HepG2 (cell line): Measurements from ENCODE around the gene P4HB. TPM values are rescaled to one million over a fixed set of nuclear protein-coding genes. Genes with fewer than 3 reads are reported as not detected.
A peak's percentile ranks its signal among the peaks of the same experiment; 100 is the strongest.

Source experiments
- CENPX ChIP-seq: sonication (generic); formaldehyde crosslinking; IDR thresholded peaks from 2 replicates; pipeline ENCODE4 v1.9.0; 2021; ENCODE audit warnings: mild to moderate bottlenecking, missing genetic modification reagents, moderate library complexity
- CREBL2 ChIP-seq: sonication (generic); formaldehyde crosslinking; IDR thresholded peaks from 2 replicates; pipeline ENCODE4 v1.8.1; 2023; ENCODE audit warnings: missing genetic modification reagents, mild to moderate bottlenecking, borderline replicate concordance
- CREM ChIP-seq, 2 experiments: sonication (generic) in 1 of 2; formaldehyde crosslinking in 1 of 2; IDR thresholded peaks; 2 replicates each; pipeline versions ENCODE4 v1.4.0 to v1.6.1; 2016 to 2020; ENCODE audit warnings: antibody characterized with exemption in 1 of 2, mild to moderate bottlenecking in 1 of 2, missing genetic modification reagents in 1 of 2
- DPF2 ChIP-seq: sonication (generic); formaldehyde crosslinking; IDR thresholded peaks from 2 replicates; pipeline ENCODE4 v1.4.0; 2020; ENCODE audit warnings: mild to moderate bottlenecking, low read depth, missing genetic modification reagents, borderline replicate concordance
- FOXP1 ChIP-seq, 2 experiments: fragments of 450-650 bp in 1 of 2; IDR thresholded peaks; 2 replicates each; pipeline ENCODE4 v1.6.1; 2017 to 2018; ENCODE audit warnings: antibody characterized with exemption in 1 of 2
- IKZF5 ChIP-seq: IDR thresholded peaks from 2 replicates; pipeline ENCODE4 v1.6.1; 2018; ENCODE audit warnings: missing genetic modification reagents, mild to moderate bottlenecking, missing compliant biosample characterization
- MXD3 ChIP-seq: IDR thresholded peaks from 2 replicates; pipeline ENCODE4 v1.6.1; 2016; ENCODE audit warnings: mild to moderate bottlenecking, missing biosample characterization, missing genetic modification reagents
- RARG ChIP-seq: sonication (generic); formaldehyde crosslinking; IDR thresholded peaks from 2 replicates; pipeline ENCODE4 v1.4.0; 2020; ENCODE audit warnings: low read depth, mild to moderate bottlenecking, missing genetic modification reagents
- RBFOX2 ChIP-seq: fragments of 200-400 bp; formaldehyde crosslinking; IDR thresholded peaks from 2 replicates; pipeline ENCODE4 v1.6.1; 2017; ENCODE audit warnings: low read depth, mild to moderate bottlenecking, low read length
- RORA ChIP-seq: sonication (generic); formaldehyde crosslinking; IDR thresholded peaks from 2 replicates; pipeline ENCODE4 v1.5.0; 2020; ENCODE audit warnings: mild to moderate bottlenecking, missing genetic modification reagents, moderate library complexity
- TFE3 ChIP-seq: IDR thresholded peaks from 2 replicates; pipeline ENCODE4 v1.6.1; 2016
- ZBTB2 ChIP-seq: sonication (generic); formaldehyde crosslinking; IDR thresholded peaks from 2 replicates; pipeline ENCODE4 v1.8.0; 2022; ENCODE audit warnings: low read depth, missing genetic modification reagents
- ZC3H13 ChIP-seq: sonication (generic); formaldehyde crosslinking; IDR thresholded peaks from 2 replicates; pipeline ENCODE4 v1.8.1; 2023; ENCODE audit warnings: mild to moderate bottlenecking, missing genetic modification reagents, moderate library complexity
- ZNF333 ChIP-seq: sonication (generic); formaldehyde crosslinking; IDR thresholded peaks from 2 replicates; pipeline ENCODE4 v1.4.0; 2020; ENCODE audit warnings: mild to moderate bottlenecking, missing genetic modification reagents, borderline replicate concordance
- ZNF543 ChIP-seq: sonication (generic); formaldehyde crosslinking; IDR thresholded peaks from 2 replicates; pipeline ENCODE4 v1.4.0; 2020; ENCODE audit warnings: mild to moderate bottlenecking, missing genetic modification reagents
- ZNF557 ChIP-seq: sonication (generic); formaldehyde crosslinking; IDR thresholded peaks from 2 replicates; pipeline ENCODE4 v1.4.0; 2020; ENCODE audit warnings: missing genetic modification reagents
- ZNF660 ChIP-seq: sonication (generic); formaldehyde crosslinking; IDR thresholded peaks from 2 replicates; pipeline ENCODE4 v1.5.1; 2020; ENCODE audit warnings: mild to moderate bottlenecking, low read depth, missing genetic modification reagents, borderline replicate concordance
- ZNF691 ChIP-seq: sonication (generic); formaldehyde crosslinking; IDR thresholded peaks from 2 replicates; pipeline ENCODE4 v1.4.0; 2020; ENCODE audit warnings: missing genetic modification reagents, low read depth, mild to moderate bottlenecking, borderline replicate concordance
- ZSCAN5A ChIP-seq: sonication (generic); formaldehyde crosslinking; IDR thresholded peaks from 2 replicates; pipeline ENCODE4 v1.8.0; 2022; ENCODE audit warnings: mild to moderate bottlenecking, missing genetic modification reagents, borderline replicate concordance
- polyA plus RNA-seq, 8 experiments: library from polyadenylated mRNA; depleted of rRNA in 3 of 8; stranded (reverse) in 7 of 8; unstranded in 1 of 8; fragments of >200 nt; fragmentation: Illumina TruSeq in 4 of 8; extraction: Trizol in 4 of 8; gene quantifications; 2 replicates each; pipeline versions ENCODE4 v1.2.1 to v1.2.3, GENCODE V29; 2011 to 2016; ENCODE audit warnings: low read depth in 4 of 8, missing spikeins in 1 of 8, mixed read lengths in 1 of 8; ENCODE audit not compliant: insufficient read depth in 1 of 8
- total RNA-seq, 5 experiments: library from RNA; depleted of rRNA; stranded (reverse); fragments of >200 nt; fragmentation: Illumina TruSeq; extraction: Trizol; gene quantifications; 2 replicates each; pipeline ENCODE4 v1.2.3, GENCODE V29; 2016; ENCODE audit warnings: low read depth in 1 of 5

The P4HB gene
- total and polyA plus RNA-seq, 2 of the 13 experiments (the other 11 are each of a cell fraction or from before 2014, with no cell fraction given), result 185 to 782 TPM

- no peak for TF ChIP-seq RARG
- no peak for TF ChIP-seq ZBTB2 (CRISPR knock-in tag)
- no peak for TF ChIP-seq RORA (CRISPR knock-in tag)
- TF ChIP-seq CREM (IDR thresholded peaks at IDR 0.05), result no peak
- TF ChIP-seq CREM (CRISPR knock-in tag; IDR thresholded peaks at IDR 0.05), result no peak
- TF ChIP-seq ZNF691 (CRISPR knock-in tag), result no peak; the same call in 1 of the 2 replicates
- TF ChIP-seq TFE3 (CRISPR knock-in tag), result 0 out of 2 replicates have a peak, but pooled peaks have one; percentile 21
- no peak for TF ChIP-seq DPF2 (CRISPR knock-in tag)
- TF ChIP-seq ZNF557 (CRISPR knock-in tag), result no peak
- no peak for TF ChIP-seq FOXP1 (IDR thresholded peaks at IDR 0.05)
- no peak for TF ChIP-seq FOXP1 (CRISPR knock-in tag; IDR thresholded peaks at IDR 0.05)
- TF ChIP-seq ZNF660 (CRISPR knock-in tag), result no peak
- TF ChIP-seq ZNF333 (CRISPR knock-in tag), result 0 out of 2 replicates have a peak, but pooled peaks have one; percentile 54
- peak; percentile 77; the same call in 1 of the 2 replicates for TF ChIP-seq ZSCAN5A (CRISPR knock-in tag)
- peak; percentile 84 for TF ChIP-seq RBFOX2
- TF ChIP-seq IKZF5 (CRISPR knock-in tag), result no peak
- TF ChIP-seq ZC3H13, result peak; percentile 71
- 0 out of 2 replicates have a peak, but pooled peaks have one; percentile 14 for TF ChIP-seq MXD3 (CRISPR knock-in tag)
- no peak for TF ChIP-seq CENPX (CRISPR knock-in tag)
- 0 out of 2 replicates have a peak, but pooled peaks have one; percentile 68 for TF ChIP-seq CREBL2 (CRISPR knock-in tag)
- TF ChIP-seq ZNF543 (CRISPR knock-in tag), result 0 out of 2 replicates have a peak, but pooled peaks have one; percentile 88
Measured at GRCh38 chr17:81867170-81867990, 7.0 kb upstream of the P4HB start (continued).
